ENCODE data around the gene SMIM23.

DNA sequence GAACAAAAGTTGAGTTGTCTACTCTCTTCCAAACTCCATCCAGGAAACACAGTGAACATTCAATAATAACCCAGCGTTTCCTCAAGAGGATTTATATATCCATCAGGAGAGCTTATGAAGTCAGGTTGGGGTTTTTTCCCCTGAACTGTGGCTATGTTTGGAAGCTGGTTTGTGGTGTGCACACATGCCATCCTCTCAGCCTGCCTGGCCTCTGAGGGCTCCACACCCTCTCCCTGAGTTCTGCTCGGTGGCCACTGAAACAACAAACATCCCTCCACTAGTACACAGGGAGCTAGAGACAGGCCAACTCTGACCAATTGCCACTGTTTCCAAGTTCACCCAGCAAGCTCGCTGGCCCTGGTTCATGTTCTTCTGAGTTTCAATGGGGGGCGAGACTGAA, 35.7 kb downstream of the SMIM23 start:
- TF ChIP-seq POLR2A (IDR thresholded peaks at IDR 0.05) (no peak), EP300 (IDR thresholded peaks at IDR 0.05) (no peak)
- TF ChIP-seq, protein P1, sequence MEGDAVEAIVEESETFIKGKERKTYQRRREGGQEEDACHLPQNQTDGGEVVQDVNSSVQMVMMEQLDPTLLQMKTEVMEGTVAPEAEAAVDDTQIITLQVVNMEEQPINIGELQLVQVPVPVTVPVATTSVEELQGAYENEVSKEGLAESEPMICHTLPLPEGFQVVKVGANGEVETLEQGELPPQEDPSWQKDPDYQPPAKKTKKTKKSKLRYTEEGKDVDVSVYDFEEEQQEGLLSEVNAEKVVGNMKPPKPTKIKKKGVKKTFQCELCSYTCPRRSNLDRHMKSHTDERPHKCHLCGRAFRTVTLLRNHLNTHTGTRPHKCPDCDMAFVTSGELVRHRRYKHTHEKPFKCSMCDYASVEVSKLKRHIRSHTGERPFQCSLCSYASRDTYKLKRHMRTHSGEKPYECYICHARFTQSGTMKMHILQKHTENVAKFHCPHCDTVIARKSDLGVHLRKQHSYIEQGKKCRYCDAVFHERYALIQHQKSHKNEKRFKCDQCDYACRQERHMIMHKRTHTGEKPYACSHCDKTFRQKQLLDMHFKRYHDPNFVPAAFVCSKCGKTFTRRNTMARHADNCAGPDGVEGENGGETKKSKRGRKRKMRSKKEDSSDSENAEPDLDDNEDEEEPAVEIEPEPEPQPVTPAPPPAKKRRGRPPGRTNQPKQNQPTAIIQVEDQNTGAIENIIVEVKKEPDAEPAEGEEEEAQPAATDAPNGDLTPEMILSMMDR (IDR thresholded peaks at IDR 0.05), result no peak

All from gastroesophageal sphincter (tissue), 3 donors.